GM12878 (cell line): Measurements from ENCODE around the gene AK8. TPM values are rescaled to one million over a fixed set of nuclear protein-coding genes. Genes with fewer than 3 reads are reported as not detected.

Experiments used
- CREB1 ChIP-seq: IDR thresholded peaks from 2 replicates; pipeline ENCODE4 v1.6.1; 2012; ENCODE audit warnings: low read depth, mild to moderate bottlenecking, inconsistent platforms
- ESRRA ChIP-seq: IDR thresholded peaks from 2 replicates; pipeline ENCODE4 v1.6.1; 2012; ENCODE audit warnings: mild to moderate bottlenecking, low read length, improper control_type of control experiment
- MXI1 ChIP-seq: fragments of 150-350 bp; IDR thresholded peaks from 2 replicates; pipeline ENCODE4 v1.6.1; 2011; ENCODE audit warnings: low read depth, mild to moderate bottlenecking, inconsistent platforms, low read length, improper control_type of control experiment
- NFYA ChIP-seq: IDR thresholded peaks from 2 replicates; pipeline ENCODE4 v1.6.1; 2011; ENCODE audit warnings: low read depth, mild to moderate bottlenecking, low read length, improper control_type of control experiment, borderline replicate concordance
- POLR2AphosphoS2 ChIP-seq: IDR thresholded peaks from 2 replicates; pipeline ENCODE4 v1.6.1; 2011; ENCODE audit warnings: low read depth, mild to moderate bottlenecking, low read length, improper control_type of control experiment, moderate library complexity
- SUZ12 ChIP-seq: fragments of 200-600 bp; sonication (generic); IDR thresholded peaks from one replicate; pipeline ENCODE4 v1.6.1; 2018; ENCODE audit warnings: antibody characterized with exemption, mild to moderate bottlenecking; ENCODE audit not compliant: unreplicated experiment
- polyA plus RNA-seq, 11 experiments: library from polyadenylated mRNA; depleted of rRNA in 4 of 11; unstranded in 6 of 11; stranded (reverse) in 5 of 11; fragments of >200 nt; fragmentation: Nextera tagmentation in 4 of 11; fragmentation: Illumina TruSeq in 1 of 11; extraction: Ambion mirVana in 4 of 11; extraction: Trizol in 1 of 11; gene quantifications; 1 replicate in 1 of 11; 2 replicates in 10 of 11; pipeline versions ENCODE4 v1.2.1 to v1.2.3, GENCODE V29; 2011 to 2016; ENCODE audit warnings: inconsistent platforms in 2 of 11, missing spikeins in 2 of 11, low read depth in 1 of 11
- total RNA-seq, 4 experiments: library from RNA; depleted of rRNA in 3 of 4; stranded (reverse); fragments of >200 nt in 3 of 4; fragmentation: Illumina TruSeq in 1 of 4; extraction: Trizol in 1 of 4; gene quantifications; 2 replicates each; pipeline versions ENCODE4 v1.2.1 to v1.2.3, GENCODE V29; 2013 to 2021
- TF ChIP-seq, protein P1 (sequence below): fragments of 450-650 bp; IDR thresholded peaks from 2 replicates; pipeline ENCODE4 v1.6.1; 2017; ENCODE audit warnings: mild to moderate bottlenecking, moderate library complexity
- TF ChIP-seq, protein P2 (sequence below): fragments of 450-650 bp; formaldehyde crosslinking; IDR thresholded peaks from 2 replicates; pipeline ENCODE4 v1.5.0; 2022; ENCODE audit warnings: mild to moderate bottlenecking, missing genetic modification characterization

Gene AK8
- total and polyA plus RNA-seq, 10 of the 15 experiments (the other 5 are each of a cell fraction or from before 2014, with no cell fraction given), result 0.03 to 0.12 (median 0.06) TPM; not detected in 5

DNA sequence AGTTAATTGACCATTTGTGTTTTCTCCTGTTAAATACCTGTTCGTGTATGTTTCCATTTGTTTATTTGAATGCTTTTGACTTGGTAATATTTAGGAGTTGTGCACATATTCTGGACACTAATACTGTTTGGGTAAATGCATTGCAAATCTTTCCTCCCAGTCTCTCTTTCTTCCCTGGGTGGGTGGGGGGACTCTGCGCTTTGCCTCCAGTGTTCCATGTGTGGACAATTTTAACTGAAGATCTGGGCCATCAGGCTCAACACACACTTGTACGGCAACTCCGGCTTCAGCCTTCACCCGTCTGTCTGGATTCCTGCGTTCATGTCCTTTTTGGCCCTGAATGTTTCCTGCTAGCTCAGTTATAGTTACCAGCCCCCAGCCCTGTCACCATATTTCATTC is 167.8 kb downstream of the AK8 start (continued):
- no peak for TF ChIP-seq MXI1
- TF ChIP-seq, protein P1, sequence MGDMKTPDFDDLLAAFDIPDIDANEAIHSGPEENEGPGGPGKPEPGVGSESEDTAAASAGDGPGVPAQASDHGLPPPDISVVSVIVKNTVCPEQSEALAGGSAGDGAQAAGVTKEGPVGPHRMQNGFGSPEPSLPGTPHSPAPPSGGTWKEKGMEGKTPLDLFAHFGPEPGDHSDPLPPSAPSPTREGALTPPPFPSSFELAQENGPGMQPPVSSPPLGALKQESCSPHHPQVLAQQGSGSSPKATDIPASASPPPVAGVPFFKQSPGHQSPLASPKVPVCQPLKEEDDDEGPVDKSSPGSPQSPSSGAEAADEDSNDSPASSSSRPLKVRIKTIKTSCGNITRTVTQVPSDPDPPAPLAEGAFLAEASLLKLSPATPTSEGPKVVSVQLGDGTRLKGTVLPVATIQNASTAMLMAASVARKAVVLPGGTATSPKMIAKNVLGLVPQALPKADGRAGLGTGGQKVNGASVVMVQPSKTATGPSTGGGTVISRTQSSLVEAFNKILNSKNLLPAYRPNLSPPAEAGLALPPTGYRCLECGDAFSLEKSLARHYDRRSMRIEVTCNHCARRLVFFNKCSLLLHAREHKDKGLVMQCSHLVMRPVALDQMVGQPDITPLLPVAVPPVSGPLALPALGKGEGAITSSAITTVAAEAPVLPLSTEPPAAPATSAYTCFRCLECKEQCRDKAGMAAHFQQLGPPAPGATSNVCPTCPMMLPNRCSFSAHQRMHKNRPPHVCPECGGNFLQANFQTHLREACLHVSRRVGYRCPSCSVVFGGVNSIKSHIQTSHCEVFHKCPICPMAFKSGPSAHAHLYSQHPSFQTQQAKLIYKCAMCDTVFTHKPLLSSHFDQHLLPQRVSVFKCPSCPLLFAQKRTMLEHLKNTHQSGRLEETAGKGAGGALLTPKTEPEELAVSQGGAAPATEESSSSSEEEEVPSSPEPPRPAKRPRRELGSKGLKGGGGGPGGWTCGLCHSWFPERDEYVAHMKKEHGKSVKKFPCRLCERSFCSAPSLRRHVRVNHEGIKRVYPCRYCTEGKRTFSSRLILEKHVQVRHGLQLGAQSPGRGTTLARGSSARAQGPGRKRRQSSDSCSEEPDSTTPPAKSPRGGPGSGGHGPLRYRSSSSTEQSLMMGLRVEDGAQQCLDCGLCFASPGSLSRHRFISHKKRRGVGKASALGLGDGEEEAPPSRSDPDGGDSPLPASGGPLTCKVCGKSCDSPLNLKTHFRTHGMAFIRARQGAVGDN, result no peak
- no peak for TF ChIP-seq POLR2AphosphoS2
- TF ChIP-seq ESRRA, result no peak
- no peak for TF ChIP-seq CREB1
- TF ChIP-seq, protein P2, sequence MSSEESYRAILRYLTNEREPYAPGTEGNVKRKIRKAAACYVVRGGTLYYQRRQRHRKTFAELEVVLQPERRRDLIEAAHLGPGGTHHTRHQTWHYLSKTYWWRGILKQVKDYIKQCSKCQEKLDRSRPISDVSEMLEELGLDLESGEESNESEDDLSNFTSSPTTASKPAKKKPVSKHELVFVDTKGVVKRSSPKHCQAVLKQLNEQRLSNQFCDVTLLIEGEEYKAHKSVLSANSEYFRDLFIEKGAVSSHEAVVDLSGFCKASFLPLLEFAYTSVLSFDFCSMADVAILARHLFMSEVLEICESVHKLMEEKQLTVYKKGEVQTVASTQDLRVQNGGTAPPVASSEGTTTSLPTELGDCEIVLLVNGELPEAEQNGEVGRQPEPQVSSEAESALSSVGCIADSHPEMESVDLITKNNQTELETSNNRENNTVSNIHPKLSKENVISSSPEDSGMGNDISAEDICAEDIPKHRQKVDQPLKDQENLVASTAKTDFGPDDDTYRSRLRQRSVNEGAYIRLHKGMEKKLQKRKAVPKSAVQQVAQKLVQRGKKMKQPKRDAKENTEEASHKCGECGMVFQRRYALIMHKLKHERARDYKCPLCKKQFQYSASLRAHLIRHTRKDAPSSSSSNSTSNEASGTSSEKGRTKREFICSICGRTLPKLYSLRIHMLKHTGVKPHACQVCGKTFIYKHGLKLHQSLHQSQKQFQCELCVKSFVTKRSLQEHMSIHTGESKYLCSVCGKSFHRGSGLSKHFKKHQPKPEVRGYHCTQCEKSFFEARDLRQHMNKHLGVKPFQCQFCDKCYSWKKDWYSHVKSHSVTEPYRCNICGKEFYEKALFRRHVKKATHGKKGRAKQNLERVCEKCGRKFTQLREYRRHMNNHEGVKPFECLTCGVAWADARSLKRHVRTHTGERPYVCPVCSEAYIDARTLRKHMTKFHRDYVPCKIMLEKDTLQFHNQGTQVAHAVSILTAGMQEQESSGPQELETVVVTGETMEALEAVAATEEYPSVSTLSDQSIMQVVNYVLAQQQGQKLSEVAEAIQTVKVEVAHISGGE, result no peak
- no peak for TF ChIP-seq SUZ12
- no peak for TF ChIP-seq NFYA
- TF ChIP-seq, all 136 proteins: peak for 0
